Testis (tissue), 2 donors: ENCODE measurements around the gene PFKFB4.

ENCODE experiments used
- POLR2A ChIP-seq: fragments of 450-650 bp; IDR thresholded peaks from one replicate; pipeline ENCODE4 v1.6.1; 2017; ENCODE audit warnings: antibody characterized with exemption, mild to moderate bottlenecking, moderate library complexity
- TF ChIP-seq, protein P1 (sequence below), 3 experiments: fragments of 450-650 bp in 2 of 3; fragments of 200-600 bp in 1 of 3; sonication (generic) in 1 of 3; IDR thresholded peaks; one replicate each; pipeline ENCODE4 v1.5.1; 2016 to 2019; ENCODE audit warnings: antibody characterized with exemption in 3 of 3, mild to moderate bottlenecking in 2 of 3, moderate library complexity in 1 of 3

DNA sequence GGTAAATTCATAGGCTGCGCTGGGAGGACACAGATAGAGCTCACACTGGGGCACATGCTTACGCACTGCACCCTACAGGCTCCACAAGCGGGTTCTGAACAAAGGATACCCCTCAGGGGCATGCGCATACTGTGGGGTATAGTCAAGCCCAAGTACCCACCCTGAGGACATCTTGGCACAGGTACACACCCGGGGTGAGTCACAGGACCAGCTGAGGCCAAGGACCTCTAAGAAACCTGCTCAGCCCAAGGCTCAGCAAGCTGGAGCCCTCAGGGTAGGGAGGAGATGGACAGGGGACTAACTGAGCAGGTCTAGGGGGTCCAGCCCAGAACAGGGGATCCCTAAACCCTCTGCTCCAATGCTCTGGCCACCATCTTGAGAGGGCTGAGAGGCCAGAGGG lies 55.9 kb downstream of the PFKFB4 start:
- TF ChIP-seq, protein P1, sequence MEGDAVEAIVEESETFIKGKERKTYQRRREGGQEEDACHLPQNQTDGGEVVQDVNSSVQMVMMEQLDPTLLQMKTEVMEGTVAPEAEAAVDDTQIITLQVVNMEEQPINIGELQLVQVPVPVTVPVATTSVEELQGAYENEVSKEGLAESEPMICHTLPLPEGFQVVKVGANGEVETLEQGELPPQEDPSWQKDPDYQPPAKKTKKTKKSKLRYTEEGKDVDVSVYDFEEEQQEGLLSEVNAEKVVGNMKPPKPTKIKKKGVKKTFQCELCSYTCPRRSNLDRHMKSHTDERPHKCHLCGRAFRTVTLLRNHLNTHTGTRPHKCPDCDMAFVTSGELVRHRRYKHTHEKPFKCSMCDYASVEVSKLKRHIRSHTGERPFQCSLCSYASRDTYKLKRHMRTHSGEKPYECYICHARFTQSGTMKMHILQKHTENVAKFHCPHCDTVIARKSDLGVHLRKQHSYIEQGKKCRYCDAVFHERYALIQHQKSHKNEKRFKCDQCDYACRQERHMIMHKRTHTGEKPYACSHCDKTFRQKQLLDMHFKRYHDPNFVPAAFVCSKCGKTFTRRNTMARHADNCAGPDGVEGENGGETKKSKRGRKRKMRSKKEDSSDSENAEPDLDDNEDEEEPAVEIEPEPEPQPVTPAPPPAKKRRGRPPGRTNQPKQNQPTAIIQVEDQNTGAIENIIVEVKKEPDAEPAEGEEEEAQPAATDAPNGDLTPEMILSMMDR (IDR thresholded peaks at IDR 0.05) = no peak
- TF ChIP-seq POLR2A = no peak
